ENCODE results near the gene PPP3CA.
"Not testable (repeated sequence)": the region's sequence is repeated elsewhere in the genome, so short reads cannot be mapped to it uniquely, and the experiment has no call there.

PPP3CA gene

DNA sequence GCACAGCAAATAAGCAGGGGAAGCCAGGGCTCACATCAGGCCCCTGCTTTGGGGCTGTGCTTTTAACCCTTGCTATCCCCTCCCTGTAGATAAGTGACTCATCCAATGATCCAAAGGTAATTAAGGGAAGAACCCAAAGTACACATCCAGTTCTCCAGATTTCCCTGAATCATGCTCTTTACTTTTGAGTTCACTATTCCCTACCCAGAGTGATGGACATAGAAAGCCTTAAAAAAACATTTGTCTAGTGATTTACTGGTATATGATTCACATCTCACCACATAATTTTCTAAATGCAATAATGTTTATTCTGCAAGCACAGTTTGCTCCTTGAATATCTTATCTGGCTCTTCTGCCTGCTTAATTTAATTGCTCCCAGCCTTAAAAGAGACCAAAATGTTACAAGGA, 136.2 kb downstream of the PPP3CA start:
- no peak for DNase-seq (ENCODE audit: low read depth in 2 of 2)

- no peak for DNase-seq (ENCODE audit: low read depth in 2 of 2)
Observed at GRCh38 chr4:101210331-101210730, 137.0 kb downstream of the PPP3CA start.

- DNase-seq (ENCODE audit: low read depth in 2 of 2): no peak
Observed at GRCh38 chr4:101208171-101208570, 139.2 kb downstream of the PPP3CA start.

GRCh38 chr4:101205916-101206315, 141.4 kb downstream of the PPP3CA start:
- DNase-seq (ENCODE audit: low read depth in 2 of 2): peak; percentile 7 to 10

DNA sequence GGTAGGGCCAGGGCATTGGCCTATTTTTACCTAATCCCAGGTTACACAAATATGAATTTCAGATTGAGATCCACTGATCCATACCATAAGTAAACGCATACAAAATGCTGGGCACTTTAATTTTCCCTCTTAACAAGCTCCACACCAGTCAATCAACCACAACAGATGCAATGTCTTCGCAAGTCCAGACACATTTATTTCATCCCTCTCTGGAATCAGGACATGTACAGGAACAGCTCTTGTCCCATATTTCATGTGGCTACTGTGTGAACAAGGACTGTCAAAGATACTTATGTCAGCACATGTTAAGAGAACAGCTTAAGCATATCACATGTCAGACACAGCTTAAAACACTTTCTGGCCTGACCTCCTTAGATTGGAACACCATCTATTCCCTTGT, 145.9 kb downstream of the PPP3CA start:
- no peak for DNase-seq (ENCODE audit: low read depth in 2 of 2)

- DNase-seq (ENCODE audit: low read depth in 2 of 2): no peak
Observed at GRCh38 chr4:101200561-101200960, 146.8 kb downstream of the PPP3CA start.

DNA sequence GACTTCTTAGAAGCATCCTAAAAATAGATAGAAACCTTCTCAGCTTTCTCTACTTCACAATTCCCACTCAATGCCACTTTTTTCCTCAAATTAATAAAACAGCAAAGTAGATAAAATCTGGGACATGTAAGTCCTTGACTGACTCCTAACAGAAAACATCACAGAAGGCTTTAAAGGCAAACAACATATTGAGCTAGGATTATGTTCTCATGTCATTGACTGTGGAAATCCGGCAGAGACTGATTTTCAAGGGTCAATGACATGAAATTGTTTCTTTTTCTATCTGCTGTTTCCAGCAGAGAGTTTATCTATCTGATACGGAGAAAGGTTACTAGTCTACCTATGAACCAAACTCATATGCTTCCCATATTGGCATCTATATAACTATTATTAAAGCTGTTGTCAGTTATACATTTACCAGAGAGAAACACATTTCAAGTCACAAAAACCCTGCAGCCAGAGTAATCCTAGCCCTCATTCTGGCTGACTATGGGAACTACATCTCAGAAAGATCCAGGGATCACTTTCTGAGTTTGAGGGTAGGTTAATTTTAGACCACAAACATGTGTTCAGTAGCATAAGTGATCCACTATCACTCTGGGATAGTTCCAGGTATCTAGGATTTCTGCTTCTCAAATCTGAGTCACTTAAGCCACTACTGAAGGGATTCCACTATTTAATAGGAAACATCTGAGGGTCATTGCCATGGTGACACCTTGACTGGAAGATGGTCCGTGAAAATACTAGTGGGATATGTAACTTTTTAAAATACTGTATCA, 147.6 kb downstream of the PPP3CA start:
- DNase-seq (ENCODE audit: low read depth in 2 of 2): no peak

- DNase-seq (ENCODE audit: low read depth in 2 of 2): no peak
Observed at GRCh38 chr4:101198682-101199339, 148.5 kb downstream of the PPP3CA start.

DNA sequence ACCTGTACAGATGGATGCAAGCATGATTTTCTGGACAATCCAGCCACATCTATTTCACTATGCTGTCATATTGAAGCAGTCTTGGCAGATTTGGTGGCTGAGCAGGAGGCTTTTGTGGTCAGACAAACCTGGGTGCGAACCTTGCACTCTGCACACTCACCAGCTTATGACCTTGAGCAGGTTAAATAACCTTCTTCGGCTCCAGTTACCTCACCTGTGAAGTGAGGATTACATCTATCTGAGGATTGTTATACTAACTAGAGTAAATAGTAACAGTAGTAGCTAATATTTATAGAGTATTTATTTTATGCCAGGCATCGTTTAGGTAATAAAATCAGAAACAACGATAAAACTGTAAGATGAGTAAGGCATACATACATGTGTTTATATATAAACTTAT, 150.0 kb downstream of the PPP3CA start:
- DNase-seq (ENCODE audit: low read depth in 2 of 2): no peak

- no peak for DNase-seq (ENCODE audit: low read depth in 2 of 2)
Observed at GRCh38 chr4:101192244-101192643, 155.1 kb downstream of the PPP3CA start.

DNA sequence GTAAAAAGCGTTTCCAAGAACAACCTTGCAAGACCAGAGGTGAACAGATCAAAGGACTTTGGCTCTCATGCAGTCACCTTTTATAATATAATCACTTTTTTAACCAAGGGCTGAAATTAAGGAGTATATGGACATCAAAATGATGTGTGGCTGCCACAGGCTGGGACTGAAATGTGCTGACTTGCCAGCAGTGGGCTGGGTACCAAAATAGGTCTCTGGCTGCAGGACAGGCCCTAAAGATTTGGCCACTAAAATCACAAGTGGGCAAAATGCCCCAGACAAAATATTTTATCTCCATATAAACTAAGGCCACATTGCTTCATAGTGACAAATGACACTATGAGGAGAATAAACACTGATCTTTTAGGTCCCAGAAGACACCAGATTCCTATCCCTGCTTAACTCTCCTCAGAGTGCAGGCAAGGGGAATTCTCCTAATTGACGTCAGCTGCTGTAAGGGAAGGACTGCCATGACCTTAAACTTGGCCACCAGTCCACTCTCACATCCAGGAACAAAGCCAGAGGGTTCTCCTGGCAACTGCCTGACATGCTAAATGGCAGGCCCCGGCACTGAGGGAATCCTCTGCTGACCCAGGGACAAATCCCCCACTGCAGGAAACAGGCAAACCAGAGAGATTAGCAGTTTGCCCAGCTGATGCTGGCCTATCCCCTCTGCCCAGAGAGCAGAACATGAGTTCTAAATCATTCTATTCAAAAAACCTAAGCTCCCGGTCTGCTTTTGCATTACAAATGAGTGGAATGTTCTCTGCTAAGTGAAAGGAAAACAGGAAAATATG, 155.8 kb downstream of the PPP3CA start:
- no peak for DNase-seq (ENCODE audit: low read depth in 2 of 2)

DNA sequence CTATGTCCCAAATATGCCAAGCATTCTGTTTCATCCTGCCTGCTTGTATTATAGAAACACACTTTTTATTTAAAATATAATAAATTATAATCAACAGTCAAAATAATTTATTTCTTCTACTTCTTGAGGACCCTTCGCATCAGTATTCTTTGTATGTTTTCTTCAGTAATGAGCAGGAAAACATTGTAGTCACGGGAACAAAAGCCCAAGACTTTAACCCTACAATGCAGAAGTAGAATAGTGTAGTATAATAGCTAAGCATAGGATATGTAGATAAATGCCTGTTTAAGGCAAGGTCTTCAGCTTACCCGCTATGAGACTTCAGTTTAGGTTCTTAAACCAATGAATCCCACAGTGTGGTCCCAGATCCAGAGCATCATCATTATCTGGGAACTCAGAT, 156.6 kb downstream of the PPP3CA start:
- no peak for DNase-seq (ENCODE audit: low read depth in 2 of 2)

DNA sequence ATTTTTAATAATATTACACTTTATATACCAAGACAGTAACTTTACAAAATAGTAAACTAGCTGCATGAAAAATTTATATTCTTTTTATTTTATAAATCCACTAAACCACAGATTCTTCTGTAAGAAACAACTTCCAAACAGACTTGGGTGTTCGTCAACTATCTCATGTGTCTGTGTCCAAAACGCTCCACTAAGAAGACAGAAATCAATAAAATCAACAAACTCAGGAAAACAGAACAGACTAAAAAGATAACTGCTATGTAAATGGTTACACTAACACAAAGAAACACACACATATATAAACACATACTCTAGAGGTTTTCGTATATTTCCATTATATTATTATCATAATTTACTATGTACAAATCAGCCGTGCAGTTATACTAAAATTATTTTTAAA, 158.4 kb downstream of the PPP3CA start:
- DNase-seq (ENCODE audit: low read depth in 2 of 2): no peak

DNA sequence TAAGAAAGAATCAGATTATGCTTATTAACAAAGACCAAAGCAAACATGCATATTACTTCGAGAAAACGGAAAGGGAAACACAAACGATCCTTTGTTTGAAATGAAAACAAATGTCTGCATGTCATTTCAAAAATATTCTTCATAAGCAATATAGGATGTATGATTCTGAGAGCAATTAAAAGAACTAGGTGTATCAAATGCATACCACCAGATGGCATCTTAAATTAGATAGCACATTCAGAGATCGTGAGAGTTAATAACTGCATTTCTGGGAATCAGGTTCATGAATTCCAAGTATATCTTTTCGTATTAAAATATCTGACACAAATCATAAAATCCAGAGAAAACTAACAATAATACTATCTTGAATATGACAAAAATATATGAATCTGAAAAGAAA, 159.5 kb downstream of the PPP3CA start:
- no peak for DNase-seq (ENCODE audit: low read depth in 2 of 2)

GRCh38 chr4:101186567-101187184, 160.7 kb downstream of the PPP3CA start:
- DNase-seq (ENCODE audit: low read depth in 2 of 2): no peak

DNA sequence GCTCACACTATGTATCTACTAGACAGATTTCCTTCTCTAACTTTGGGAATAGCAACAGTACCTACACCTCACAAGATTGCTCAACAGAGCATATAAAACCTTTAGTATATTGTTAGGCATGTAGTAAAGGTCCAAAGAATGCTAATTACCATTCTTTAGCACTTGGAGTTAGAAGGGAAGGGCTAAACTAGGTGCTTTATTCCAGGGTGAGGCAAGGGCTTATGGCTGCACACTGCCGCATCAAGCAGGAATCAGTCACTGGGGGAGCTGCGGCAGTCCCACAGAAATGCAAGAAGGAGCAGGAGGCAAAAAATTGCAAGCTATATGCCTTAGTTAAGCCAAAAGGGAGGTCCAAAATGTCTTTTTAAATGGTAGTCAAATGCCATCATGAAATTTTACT, 162.7 kb downstream of the PPP3CA start:
- no peak for DNase-seq (ENCODE audit: low read depth in 2 of 2)

GRCh38 chr4:101183666-101184373, 163.5 kb downstream of the PPP3CA start:
- DNase-seq (ENCODE audit: low read depth in 2 of 2): no peak

GRCh38 chr4:101183221-101183620, 164.1 kb downstream of the PPP3CA start:
- no peak for DNase-seq (ENCODE audit: low read depth in 2 of 2)

DNA sequence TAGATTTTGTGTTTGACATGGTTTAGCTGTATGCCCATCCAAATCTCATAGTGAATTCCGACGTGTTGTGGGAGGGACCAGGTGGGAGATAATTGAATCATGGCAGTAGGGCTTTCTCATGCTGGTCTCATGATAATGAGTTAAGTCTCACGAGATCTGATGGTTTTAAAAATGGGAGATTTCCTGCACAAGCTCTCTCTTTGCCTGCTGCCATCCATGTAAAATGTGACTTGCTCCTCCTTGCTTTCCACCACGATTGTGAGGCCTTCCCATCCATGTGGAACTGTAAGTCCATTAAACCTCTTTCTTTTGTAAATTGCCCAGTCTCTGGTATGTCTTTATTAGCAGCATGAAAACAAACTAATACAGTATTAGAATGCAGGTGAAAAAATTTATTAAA, 164.6 kb downstream of the PPP3CA start:
- not testable (repeated sequence) for DNase-seq (ENCODE audit: low read depth in 2 of 2)

- DNase-seq (ENCODE audit: low read depth in 2 of 2): no peak
Observed at GRCh38 chr4:101178731-101179130, 168.6 kb downstream of the PPP3CA start.

DNA sequence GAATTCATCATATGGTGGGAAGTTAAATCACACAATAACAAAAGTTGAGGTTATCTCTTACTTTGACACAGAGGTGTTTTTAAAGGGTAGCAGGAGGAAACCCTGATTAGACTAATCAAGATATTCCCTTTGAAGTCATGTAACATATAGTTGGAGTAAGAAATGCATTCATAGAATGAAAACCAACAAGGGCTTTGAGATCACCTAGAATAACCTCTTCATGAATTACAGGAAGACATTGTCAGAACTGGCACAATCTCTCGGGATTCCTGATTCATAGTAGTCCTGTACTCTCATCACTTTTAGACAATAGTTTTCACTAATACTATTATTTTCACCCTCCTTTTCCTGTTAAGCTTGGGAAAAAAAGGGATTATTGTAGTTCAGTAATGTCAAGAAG, 170.2 kb downstream of the PPP3CA start:
- DNase-seq (ENCODE audit: low read depth in 2 of 2): no peak
